ENCODE results near the gene BCLAF1. TPM values are rescaled to one million over a fixed set of nuclear protein-coding genes. Genes with fewer than 3 reads are reported as not detected.
A peak's percentile ranks its signal among the peaks of the same experiment; 100 is the strongest.

The BCLAF1 gene
- 100 to 1,000 TPM in 3 of 6 donors, 10 to 100 TPM in 3; 88.3 to 267 (median 96.6) TPM for total RNA-seq

GRCh38 chr6:136289579-136290409 is at the start of gene BCLAF1:
BCLAF1 (minus strand) TSS chr6:136289846; CDS start chr6:136279866, 9,980 bp downstream.
- Histone ChIP-seq H3K27ac (peak within 1 kb of the TSS; percentile 96 to 100 (median 100)), H3K27me3 (no peaks in the 10 kb centered on the region), H3K4me1 (peaks cover 40 to 49% (median 43%) of the 10 kb centered on the region in 4 donors), H3K4me3 (peak within 1 kb of the TSS; percentile 57 to 81 (median 68)), H3K36me3 (no peaks in the 10 kb centered on the region), H3K9me3 (no peaks in the 10 kb centered on the region)
- peak; percentile 70 to 100 (median 98) for TF ChIP-seq POLR2A (IDR thresholded peaks at IDR 0.05)
- TF ChIP-seq POLR2AphosphoS5 (IDR thresholded peaks at IDR 0.05): peak; percentile 99 to 100
- peak in 2 of 6 experiments; percentile 12 to 23 for TF ChIP-seq CTCF (IDR thresholded peaks at IDR 0.05)
- peak in 2 of 4 donors; percentile 72 to 82 for TF ChIP-seq EP300 (IDR thresholded peaks at IDR 0.05)
- 0 to 1% methylated on average over 9 to 60 of the region's 60 CpGs for WGBS, 2 donors
- peak; percentile 97 to 99 for ATAC-seq (ENCODE audit: low FRiP score in 2 of 2)
- peak; percentile 99 to 100 for DNase-seq

GRCh38 chr6:136338486-136338885 is 48.8 kb upstream of the BCLAF1 start:
- 73 to 75% methylated on average over 4 of the region's 4 CpGs for WGBS, 2 donors
- H3K4me1 ChIP-seq: peaks cover 0 to 3% (median 0%) of the 10 kb centered on the region in 4 donors
- H3K36me3 ChIP-seq: no peaks in the 10 kb centered on the region
- TF ChIP-seq EP300 (IDR thresholded peaks at IDR 0.05) (no peak), CTCF (IDR thresholded peaks at IDR 0.05) (no peak), POLR2AphosphoS5 (IDR thresholded peaks at IDR 0.05) (no peak), POLR2A (IDR thresholded peaks at IDR 0.05) (no peak)
- no peak for DNase-seq
- H3K9me3 ChIP-seq: no peaks in the 10 kb centered on the region
- no peak for ATAC-seq (ENCODE audit: low FRiP score in 2 of 2)
- no peak overlapping the region for H3K27ac ChIP-seq
- H3K27me3 ChIP-seq: no peaks in the 10 kb centered on the region
- no peak overlapping the region for H3K4me3 ChIP-seq

- Histone ChIP-seq H3K9me3 (no peaks in the 10 kb centered on the region), H3K36me3 (no peaks in the 10 kb centered on the region), H3K4me3 (no peak overlapping the region), H3K27me3 (no peaks in the 10 kb centered on the region), H3K27ac (no peak overlapping the region), H3K4me1 (peaks cover 0 to 3% (median 0%) of the 10 kb centered on the region in 4 donors)
- ATAC-seq (ENCODE audit: low FRiP score in 2 of 2) (no peak), DNase-seq (no peak)
- TF ChIP-seq POLR2A (IDR thresholded peaks at IDR 0.05) (no peak), CTCF (IDR thresholded peaks at IDR 0.05) (no peak), POLR2AphosphoS5 (IDR thresholded peaks at IDR 0.05) (no peak), EP300 (IDR thresholded peaks at IDR 0.05) (no peak)
- WGBS, 2 donors: 55 to 81% methylated on average over 3 of the region's 3 CpGs
Observed at GRCh38 chr6:136337606-136338005, 48.0 kb upstream of the BCLAF1 start.

GRCh38 chr6:136337121-136337520 is 47.5 kb upstream of the BCLAF1 start:
- 74 to 75% methylated on average over 3 of the region's 3 CpGs for WGBS, 2 donors
- DNase-seq: no peak
- no peak for TF ChIP-seq POLR2A (IDR thresholded peaks at IDR 0.05)
- no peak for TF ChIP-seq POLR2AphosphoS5 (IDR thresholded peaks at IDR 0.05)
- no peak for TF ChIP-seq CTCF (IDR thresholded peaks at IDR 0.05)
- TF ChIP-seq EP300 (IDR thresholded peaks at IDR 0.05): no peak
- Histone ChIP-seq H3K27me3 (no peaks in the 10 kb centered on the region), H3K36me3 (no peaks in the 10 kb centered on the region), H3K4me1 (peaks cover 0 to 3% (median 0%) of the 10 kb centered on the region in 4 donors), H3K27ac (no peak overlapping the region), H3K4me3 (no peak overlapping the region), H3K9me3 (no peaks in the 10 kb centered on the region)
- ATAC-seq (ENCODE audit: low FRiP score in 2 of 2): no peak

Data from upper lobe of left lung (tissue), 6 donors.